H1 (cell line): ENCODE data around the gene SLC15A4.

Experiments used
- CTCF ChIP-seq, 3 experiments: IDR thresholded peaks; 1 replicate in 2 of 3; 2 replicates in 1 of 3; pipeline versions ENCODE4 v1.5.1 to v1.6.1; 2011; ENCODE audit warnings: low read length in 3 of 3, mild to moderate bottlenecking in 3 of 3, inconsistent platforms in 2 of 3, low read depth in 1 of 3, moderate library complexity in 1 of 3; ENCODE audit not compliant: insufficient read depth in 1 of 3; ENCODE audit errors: control extremely low read depth in 1 of 3
- POLR2A ChIP-seq, 2 experiments: IDR thresholded peaks; 1 replicate in 1 of 2; 2 replicates in 1 of 2; pipeline ENCODE4 v1.6.1; 2011; ENCODE audit warnings: low read depth in 2 of 2, low read length in 2 of 2, mild to moderate bottlenecking in 2 of 2; ENCODE audit errors: control extremely low read depth in 1 of 2

GRCh38 chr12:128816643-128816920 lies 7.2 kb downstream of the SLC15A4 start:
- no peak for TF ChIP-seq POLR2A (IDR thresholded peaks at IDR 0.05; ENCODE audit: control extremely low read depth in 1 of 2, low read depth in 2 of 2, low read length in 2 of 2)
- no peak for TF ChIP-seq CTCF (IDR thresholded peaks at IDR 0.05; ENCODE audit: control extremely low read depth in 1 of 3, insufficient read depth in 1 of 3, low read depth in 1 of 3, low read length in 3 of 3)
